ENCODE results near the gene DYNLL1.
"Not testable (repeated sequence)": the region's sequence is repeated elsewhere in the genome, so short reads cannot be mapped to it uniquely, and the experiment has no call there.

Gene DYNLL1

GRCh38 chr12:120480211-120480610 is 15.7 kb upstream of the DYNLL1 start:
- DNase-seq (ENCODE audit: extremely low spot score) = no peak
- TF ChIP-seq HDGF (IDR thresholded peaks at IDR 0.05; ENCODE audit: borderline replicate concordance) (no peak), BHLHE40 (IDR thresholded peaks at IDR 0.05; ENCODE audit: borderline replicate concordance) (no peak), FOXM1 (IDR thresholded peaks at IDR 0.05; ENCODE audit: borderline replicate concordance) (no peak), L3MBTL2 (conservative IDR thresholded peaks at IDR 0.05) (no peak), PKNOX1 (IDR thresholded peaks at IDR 0.05) (no peak), ELF4 (IDR thresholded peaks at IDR 0.05) (no peak), TARDBP (IDR thresholded peaks at IDR 0.05) (no peak), FOXK2 (IDR thresholded peaks at IDR 0.05) (no peak), SUZ12 (IDR thresholded peaks at IDR 0.05) (no peak)
- CTCF ChIA-PET = interaction anchor here (1.1 kb wide), 1 partner anchor 10 kb away, joined by 3 read pairs; no protein-coding TSS in a partner anchor
- POLR2A ChIA-PET = interaction anchor here (0.5 kb wide), 1 partner anchor 34 kb away, joined by 3 read pairs; no protein-coding TSS in a partner anchor

- TF ChIP-seq LEF1 (IDR thresholded peaks at IDR 0.05; ENCODE audit: borderline replicate concordance) (no peak), ARNT (IDR thresholded peaks at IDR 0.05) (no peak), NFRKB (IDR thresholded peaks at IDR 0.05) (no peak), TARDBP (IDR thresholded peaks at IDR 0.05) (no peak), BHLHE40 (IDR thresholded peaks at IDR 0.05; ENCODE audit: borderline replicate concordance) (no peak), CTBP1 (IDR thresholded peaks at IDR 0.05; ENCODE audit: borderline replicate concordance) (no peak), PKNOX1 (IDR thresholded peaks at IDR 0.05) (no peak), SP1 (IDR thresholded peaks at IDR 0.05) (no peak), FOXA1 (IDR thresholded peaks at IDR 0.05) (no peak), HDGF (IDR thresholded peaks at IDR 0.05; ENCODE audit: borderline replicate concordance) (no peak)
- DNase-seq (ENCODE audit: extremely low spot score) = no peak
- ChIA-PET CTCF (no interaction called here), POLR2A (interaction anchor here (1.4 kb wide), 1 partner anchor 12 kb away, joined by 5 read pairs; the partner anchor contains the start of gene SRSF9)
Measured at GRCh38 chr12:120481022-120481767, 14.7 kb upstream of the DYNLL1 start.

- ChIA-PET CTCF (no interaction called here), POLR2A (interaction anchor here (0.6 kb wide), 1 partner anchor 27 kb away, joined by 3 read pairs; no protein-coding TSS in a partner anchor)
- TF ChIP-seq FOXM1 (IDR thresholded peaks at IDR 0.05; ENCODE audit: borderline replicate concordance) = no peak
- no peak for TF ChIP-seq L3MBTL2 (conservative IDR thresholded peaks at IDR 0.05)
- TF ChIP-seq NFRKB (IDR thresholded peaks at IDR 0.05) = no peak
- TF ChIP-seq CTBP1 (IDR thresholded peaks at IDR 0.05; ENCODE audit: borderline replicate concordance) = no peak
- no peak for TF ChIP-seq ZNF384 (IDR thresholded peaks at IDR 0.05)
- TF ChIP-seq FOXK2 (IDR thresholded peaks at IDR 0.05) = no peak
- TF ChIP-seq HDGF (IDR thresholded peaks at IDR 0.05; ENCODE audit: borderline replicate concordance) = no peak
- TF ChIP-seq LEF1 (IDR thresholded peaks at IDR 0.05; ENCODE audit: borderline replicate concordance) = no peak
- DNase-seq (ENCODE audit: extremely low spot score) = no peak
Measured at GRCh38 chr12:120483621-120484020, 12.3 kb upstream of the DYNLL1 start.

GRCh38 chr12:120485961-120486881 is 9.7 kb upstream of the DYNLL1 start:
- TF ChIP-seq FOXK2 (IDR thresholded peaks at IDR 0.05) = no peak
- TF ChIP-seq ARNT (IDR thresholded peaks at IDR 0.05) = no peak
- no peak for TF ChIP-seq ELF4 (IDR thresholded peaks at IDR 0.05)
- no peak for TF ChIP-seq FOXM1 (IDR thresholded peaks at IDR 0.05; ENCODE audit: borderline replicate concordance)
- no peak for TF ChIP-seq FOXA1 (IDR thresholded peaks at IDR 0.05)
- TF ChIP-seq TARDBP (IDR thresholded peaks at IDR 0.05) = no peak
- no peak for TF ChIP-seq LEF1 (IDR thresholded peaks at IDR 0.05; ENCODE audit: borderline replicate concordance)
- TF ChIP-seq NFRKB (IDR thresholded peaks at IDR 0.05) = no peak
- TF ChIP-seq ZNF384 (IDR thresholded peaks at IDR 0.05) = no peak
- no peak for TF ChIP-seq L3MBTL2 (conservative IDR thresholded peaks at IDR 0.05)
- no peak for TF ChIP-seq PKNOX1 (IDR thresholded peaks at IDR 0.05)
- TF ChIP-seq CTBP1 (IDR thresholded peaks at IDR 0.05; ENCODE audit: borderline replicate concordance) = no peak
- DNase-seq (ENCODE audit: extremely low spot score) = no peak
- ChIA-PET POLR2A (interaction anchor here (0.8 kb wide), 1 partner anchor 194 kb away, joined by 4 read pairs; the partner anchor contains the start of gene RNU4-2), CTCF (no interaction called here)

GRCh38 chr12:120487552-120487951 is 8.4 kb upstream of the DYNLL1 start:
- CTCF ChIA-PET; DNase-seq (ENCODE audit: extremely low spot score): not testable (repeated sequence)
- POLR2A ChIA-PET = interaction anchor here (0.6 kb wide), 1 partner anchor 8 kb away, joined by 3 read pairs; the partner anchor contains the start of gene DYNLL1

All from HEK293T (cell line).